K562 (cell line): ENCODE data around the gene C6orf47. TPM values are rescaled to one million over a fixed set of nuclear protein-coding genes. Genes with fewer than 3 reads are reported as not detected.

Experiments used
- ATF1 ChIP-seq, 2 experiments: fragments of 450-650 bp in 1 of 2; IDR thresholded peaks; 2 replicates each; pipeline ENCODE4 v1.6.1; 2016; ENCODE audit warnings: missing compliant biosample characterization in 1 of 2, missing genetic modification characterization in 1 of 2
- FOXK1 ChIP-seq: sonication (generic); formaldehyde crosslinking; IDR thresholded peaks from 2 replicates; pipeline ENCODE4 v1.8.0; 2022; ENCODE audit warnings: missing genetic modification reagents, mild to moderate bottlenecking, borderline replicate concordance
- MCM7 ChIP-seq, 2 experiments: fragments of 450-650 bp; IDR thresholded peaks; 2 replicates each; pipeline ENCODE4 v1.6.1; 2016 to 2018
- NCOA6 ChIP-seq: fragments of 450-650 bp; IDR thresholded peaks from 2 replicates; pipeline ENCODE4 v1.6.1; 2017; ENCODE audit warnings: mild to moderate bottlenecking
- PKNOX1 ChIP-seq: fragments of 450-650 bp; IDR thresholded peaks from 2 replicates; pipeline ENCODE4 v1.6.1; 2016
- PML ChIP-seq: IDR thresholded peaks from 2 replicates; pipeline ENCODE4 v1.6.1; 2012; ENCODE audit warnings: low read length, inconsistent platforms
- POLR2AphosphoS2 ChIP-seq: IDR thresholded peaks from 2 replicates; pipeline ENCODE4 v1.6.1; 2012; ENCODE audit warnings: low read length, improper control_type of control experiment
- RBM22 ChIP-seq: fragments of 200-400 bp; formaldehyde crosslinking; IDR thresholded peaks from 2 replicates; pipeline ENCODE4 v1.6.1; 2018; ENCODE audit warnings: low read length, low read depth; ENCODE audit not compliant: poor library complexity, severe bottlenecking
- TCF3 ChIP-seq: sonication (generic); formaldehyde crosslinking; IDR thresholded peaks from 2 replicates; pipeline ENCODE4 v1.4.0; 2020; ENCODE audit warnings: mild to moderate bottlenecking, missing genetic modification reagents
- ZBTB9 ChIP-seq: fragments of 450-650 bp; formaldehyde crosslinking; IDR thresholded peaks from 2 replicates; pipeline ENCODE4 v1.4.0; 2020; ENCODE audit warnings: mild to moderate bottlenecking, moderate library complexity
- ZHX1 ChIP-seq: fragments of 150-350 bp; conservative IDR thresholded peaks from 2 replicates; pipeline ENCODE4 v1.6.1; 2014; ENCODE audit warnings: low read length
- ZNF274 ChIP-seq: IDR thresholded peaks from 2 replicates; pipeline ENCODE4 v1.6.1; 2011; ENCODE audit warnings: low read depth, mild to moderate bottlenecking, low read length, moderate library complexity, borderline replicate concordance
- ZNF395 ChIP-seq: fragments of 200-800 bp; sonication (Bioruptor generic); IDR thresholded peaks from 2 replicates; pipeline ENCODE4 v1.6.1; 2017; ENCODE audit warnings: missing genetic modification characterization, missing compliant biosample characterization
- ZNF707 ChIP-seq: fragments of 250-450 bp; sonication (Bioruptor Pico); conservative IDR thresholded peaks from 2 replicates; pipeline ENCODE4 v1.8.0; 2022; ENCODE audit warnings: inconsistent platforms, mild to moderate bottlenecking, moderate library complexity
- polyA plus RNA-seq, 8 experiments: library from polyadenylated mRNA; depleted of rRNA in 4 of 8; stranded (reverse) in 5 of 8; unstranded in 3 of 8; fragments of >200 nt; fragmentation: Nextera tagmentation in 2 of 8; fragmentation: Illumina TruSeq in 1 of 8; extraction: Ambion mirVana in 2 of 8; extraction: Trizol in 1 of 8; gene quantifications; 2 replicates each; pipeline versions ENCODE4 v1.2.1 to v1.2.3, GENCODE V29; 2011 to 2014; ENCODE audit warnings: inconsistent platforms in 1 of 8, missing spikeins in 1 of 8
- total RNA-seq, 7 experiments: library from RNA; depleted of rRNA in 6 of 7; stranded (reverse); fragments of >200 nt in 6 of 7; fragmentation: Illumina TruSeq in 2 of 7; extraction: Trizol in 2 of 7; gene quantifications; 2 replicates each; pipeline versions ENCODE4 v1.2.1 to v1.2.3, GENCODE V29; 2011 to 2021; ENCODE audit warnings: low replicate concordance in 1 of 7
- TF ChIP-seq, protein P1 (sequence below): IDR thresholded peaks from 2 replicates; pipeline ENCODE4 v1.6.1; 2012; ENCODE audit warnings: low read depth, low read length, improper control_type of control experiment, borderline replicate concordance
- TF ChIP-seq, protein P2 (sequence below): fragments of 200-800 bp; sonication (Bioruptor generic); IDR thresholded peaks from 2 replicates; pipeline ENCODE4 v1.6.1; 2017; ENCODE audit warnings: missing genetic modification characterization, missing compliant biosample characterization

C6orf47 gene
- total and polyA plus RNA-seq, 9 of the 15 experiments (the other 6 are each of a cell fraction or from before 2014, with no cell fraction given), result 0.14 to 43.8 (median 27.0) TPM

- TF ChIP-seq POLR2AphosphoS2 (peak; percentile 91; the same call in 1 of the 2 replicates), NCOA6 (no peak), PML (peak; percentile 70), FOXK1 (CRISPR knock-in tag) (peak; percentile 95; the same call in 1 of the 2 replicates), ZHX1 (peak; percentile 18; the same call in 1 of the 2 replicates), ZBTB9 (peak; percentile 74; the same call in 1 of the 2 replicates), RBM22 (peak; percentile 2), ZNF707 (CRISPR knock-in tag) (peak; percentile 38; the same call in 1 of the 2 replicates), PKNOX1 (peak; percentile 48; the same call in 1 of the 2 replicates), TCF3 (CRISPR knock-in tag) (peak; percentile 48), ZNF274 (no peak), MCM7 (IDR thresholded peaks at IDR 0.05) (no peak), ZNF395 (CRISPR knock-in tag) (no peak), ATF1 (CRISPR knock-in tag; IDR thresholded peaks at IDR 0.05) (no peak), ATF1 (tag; IDR thresholded peaks at IDR 0.05) (peak; percentile 61)
- TF ChIP-seq, protein P1, sequence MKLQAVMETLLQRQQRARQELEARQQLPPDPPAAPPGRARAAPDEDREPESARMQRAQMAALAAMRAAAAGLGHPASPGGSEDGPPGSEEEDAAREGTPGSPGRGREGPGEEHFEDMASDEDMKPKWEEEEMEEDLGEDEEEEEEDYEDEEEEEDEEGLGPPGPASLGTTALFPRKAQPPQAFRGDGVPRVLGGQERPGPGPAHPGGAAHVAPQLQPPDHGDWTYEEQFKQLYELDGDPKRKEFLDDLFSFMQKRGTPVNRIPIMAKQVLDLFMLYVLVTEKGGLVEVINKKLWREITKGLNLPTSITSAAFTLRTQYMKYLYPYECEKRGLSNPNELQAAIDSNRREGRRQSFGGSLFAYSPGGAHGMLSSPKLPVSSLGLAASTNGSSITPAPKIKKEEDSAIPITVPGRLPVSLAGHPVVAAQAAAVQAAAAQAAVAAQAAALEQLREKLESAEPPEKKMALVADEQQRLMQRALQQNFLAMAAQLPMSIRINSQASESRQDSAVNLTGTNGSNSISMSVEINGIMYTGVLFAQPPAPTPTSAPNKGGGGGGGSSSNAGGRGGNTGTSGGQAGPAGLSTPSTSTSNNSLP, result peak; percentile 71; the same call in 1 of the 2 replicates
- TF ChIP-seq, protein P2, sequence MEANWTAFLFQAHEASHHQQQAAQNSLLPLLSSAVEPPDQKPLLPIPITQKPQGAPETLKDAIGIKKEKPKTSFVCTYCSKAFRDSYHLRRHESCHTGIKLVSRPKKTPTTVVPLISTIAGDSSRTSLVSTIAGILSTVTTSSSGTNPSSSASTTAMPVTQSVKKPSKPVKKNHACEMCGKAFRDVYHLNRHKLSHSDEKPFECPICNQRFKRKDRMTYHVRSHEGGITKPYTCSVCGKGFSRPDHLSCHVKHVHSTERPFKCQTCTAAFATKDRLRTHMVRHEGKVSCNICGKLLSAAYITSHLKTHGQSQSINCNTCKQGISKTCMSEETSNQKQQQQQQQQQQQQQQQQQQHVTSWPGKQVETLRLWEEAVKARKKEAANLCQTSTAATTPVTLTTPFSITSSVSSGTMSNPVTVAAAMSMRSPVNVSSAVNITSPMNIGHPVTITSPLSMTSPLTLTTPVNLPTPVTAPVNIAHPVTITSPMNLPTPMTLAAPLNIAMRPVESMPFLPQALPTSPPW (CRISPR knock-in tag), result no peak
Observed at GRCh38 chr6:31664790-31665500, 4.4 kb upstream of the C6orf47 start, which contains the start of gene GPANK1 (continued).
